H1 (cell line): ENCODE results near the gene AKTIP. TPM values are rescaled to one million over a fixed set of nuclear protein-coding genes. Genes with fewer than 3 reads are reported as not detected.

ENCODE experiments used
- CTCF ChIA-PET: fragments of 300-600 bp; sonication (Branson Sonifier 250); formaldehyde crosslinking; loops from one replicate; lab custom pipeline; 2021; ENCODE audit not compliant: partially characterized antibody; lab: Charles Lee
- POLR2A ChIA-PET: fragments of 300-600 bp; sonication (Branson Sonifier 250); formaldehyde crosslinking; loops from one replicate; lab custom pipeline; 2021; ENCODE audit warnings: inconsistent platforms; ENCODE audit not compliant: partially characterized antibody; lab: Charles Lee
- DNase-seq, 2 experiments: peaks; one replicate each; pipeline versions ENCODE4 v3.0.0 to v3.0.0-alpha.2; 2010 to 2022; ENCODE audit warnings: low spot score in 2 of 2, low read depth in 1 of 2, mixed read lengths in 1 of 2
- FAIRE-seq: peaks from 2 replicates; lab custom pipeline; 2011; peaks lifted over from hg19 to GRCh38; lab: Jason Lieb, UNC
- H2AFZ ChIP-seq: 2 replicates; pipeline ENCODE4 v1.8.1; 2012; ENCODE audit warnings: low read length, inconsistent platforms
- H2AK5ac ChIP-seq: 2 replicates; pipeline ENCODE4 v1.6.1; 2013; ENCODE audit warnings: low read depth, low read length
- H2BK120ac ChIP-seq: replicated peaks from 2 replicates; pipeline ENCODE3; 2013; ENCODE audit warnings: low read depth, low read length, inconsistent platforms
- H2BK12ac ChIP-seq: 2 replicates; pipeline ENCODE4 v1.6.1; 2013; ENCODE audit warnings: low read depth, low read length
- H2BK15ac ChIP-seq: 2 replicates; pipeline ENCODE4 v1.6.1; 2013; ENCODE audit warnings: low read length
- H2BK20ac ChIP-seq: 2 replicates; pipeline ENCODE4 v1.6.1; 2013; ENCODE audit warnings: low read length
- H2BK5ac ChIP-seq: 2 replicates; pipeline ENCODE4 v1.6.1; 2013; ENCODE audit warnings: low read depth, low read length
- H3K14ac ChIP-seq: 2 replicates; pipeline ENCODE4 v1.6.1; 2013; ENCODE audit warnings: inconsistent platforms; ENCODE audit not compliant: insufficient read length
- H3K18ac ChIP-seq: 2 replicates; pipeline ENCODE4 v1.6.1; 2013; ENCODE audit warnings: low read length; ENCODE audit errors: extremely low read depth
- H3K23ac ChIP-seq: 2 replicates; pipeline ENCODE4 v1.6.1; 2013; ENCODE audit warnings: inconsistent platforms; ENCODE audit not compliant: insufficient read length
- H3K23me2 ChIP-seq: 2 replicates; pipeline ENCODE4 v1.6.1; 2013; ENCODE audit warnings: low read depth, low read length
- H3K27ac ChIP-seq: 2 replicates; pipeline ENCODE4 v1.6.1; 2011; ENCODE audit warnings: low read depth, low read length, inconsistent platforms
- H3K27me3 ChIP-seq, 4 experiments: replicated peaks in 1 of 4; 1 replicate in 1 of 4; 2 replicates in 3 of 4; pipeline versions ENCODE4 v1.6.1 to v1.8.1; 2011 to 2013; ENCODE audit warnings: low read length in 3 of 4, mild to moderate bottlenecking in 3 of 4, inconsistent platforms in 2 of 4, mixed read lengths in 2 of 4, moderate library complexity in 1 of 4; ENCODE audit not compliant: control insufficient read depth in 3 of 4, insufficient read depth in 3 of 4; ENCODE audit errors: extremely low read depth in 1 of 4
- H3K36me3 ChIP-seq, 4 experiments: 2 replicates each; pipeline versions ENCODE4 v1.6.1 to v1.8.1; 2011 to 2013; ENCODE audit warnings: mild to moderate bottlenecking in 4 of 4, low read length in 3 of 4, moderate library complexity in 2 of 4, control low read depth in 1 of 4, inconsistent platforms in 1 of 4; ENCODE audit not compliant: insufficient read depth in 4 of 4, control insufficient read depth in 2 of 4
- H3K4ac ChIP-seq: replicated peaks from 2 replicates; pipeline ENCODE3; 2013; ENCODE audit warnings: low read length, low read depth, mixed read lengths, inconsistent platforms; ENCODE audit not compliant: insufficient read length
- H3K4me1 ChIP-seq, 4 experiments: replicated peaks in 1 of 4; 1 replicate in 1 of 4; 2 replicates in 3 of 4; pipeline versions ENCODE4 v1.6.1 to v1.8.1; 2011 to 2013; ENCODE audit warnings: low read length in 3 of 4, inconsistent platforms in 2 of 4, mixed read lengths in 1 of 4; ENCODE audit not compliant: insufficient read depth in 4 of 4, control insufficient read depth in 3 of 4
- H3K4me2 ChIP-seq, 2 experiments: 2 replicates each; pipeline versions ENCODE4 v1.6.1 to v1.8.1; 2011 to 2013; ENCODE audit warnings: low read depth in 2 of 2, low read length in 2 of 2, control low read depth in 1 of 2, inconsistent platforms in 1 of 2, mild to moderate bottlenecking in 1 of 2; ENCODE audit not compliant: insufficient read depth in 1 of 2
- H3K4me3 ChIP-seq, 4 experiments: fragments of 200-600, 300-600 bp in 1 of 4; sonication (generic), shearing (Covaris generic), sonication (Bioruptor Twin) in 1 of 4; 2 replicates each; pipeline versions ENCODE4 v1.5.1 to v1.8.1; 2011 to 2016; ENCODE audit warnings: low read length in 4 of 4, low read depth in 3 of 4, control low read depth in 2 of 4, inconsistent platforms in 2 of 4, mild to moderate bottlenecking in 2 of 4, mixed read lengths in 1 of 4, moderate library complexity in 1 of 4; ENCODE audit not compliant: insufficient read depth in 2 of 4; ENCODE audit errors: extremely low read depth in 1 of 4
- H3K56ac ChIP-seq: replicated peaks from 2 replicates; pipeline ENCODE3; 2013; ENCODE audit warnings: low read depth, mild to moderate bottlenecking, mixed read lengths, low read length, inconsistent platforms; ENCODE audit not compliant: insufficient read length
- H3K79me1 ChIP-seq: 2 replicates; pipeline ENCODE4 v1.6.1; 2013; ENCODE audit warnings: low read depth, low read length, control low read depth
- H3K79me2 ChIP-seq, 2 experiments: 2 replicates each; pipeline versions ENCODE4 v1.6.1 to v1.8.1; 2012 to 2013; ENCODE audit warnings: low read length in 2 of 2, mild to moderate bottlenecking in 2 of 2, inconsistent platforms in 1 of 2; ENCODE audit not compliant: insufficient read depth in 2 of 2, control insufficient read depth in 1 of 2
- H3K9ac ChIP-seq, 4 experiments: replicated peaks in 1 of 4; 1 replicate in 1 of 4; 2 replicates in 3 of 4; pipeline versions ENCODE4 v1.6.1 to v1.8.1; 2011 to 2013; ENCODE audit warnings: low read depth in 3 of 4, low read length in 3 of 4, control low read depth in 2 of 4, mild to moderate bottlenecking in 2 of 4, moderate library complexity in 2 of 4, inconsistent platforms in 1 of 4; ENCODE audit errors: extremely low read depth in 1 of 4
- H3K9me3 ChIP-seq, 2 experiments: 2 replicates each; pipeline versions ENCODE4 v1.6.1 to v1.8.1; 2012 to 2013; ENCODE audit warnings: mild to moderate bottlenecking in 2 of 2, moderate library complexity in 2 of 2, control low read depth in 1 of 2, inconsistent platforms in 1 of 2, low read depth in 1 of 2, low read length in 1 of 2, mixed read lengths in 1 of 2; ENCODE audit not compliant: insufficient read depth in 2 of 2
- H4K20me1 ChIP-seq, 2 experiments: replicated peaks in 1 of 2; 2 replicates each; pipeline versions ENCODE3 to v1.8.1; 2011 to 2013; ENCODE audit warnings: inconsistent platforms in 2 of 2, low read length in 2 of 2, mild to moderate bottlenecking in 1 of 2; ENCODE audit not compliant: insufficient read depth in 2 of 2, control insufficient read depth in 1 of 2
- H4K5ac ChIP-seq: 2 replicates; pipeline ENCODE4 v1.6.1; 2013; ENCODE audit warnings: low read length, low read depth, mixed read lengths, inconsistent platforms; ENCODE audit not compliant: insufficient read length
- H4K8ac ChIP-seq: 2 replicates; pipeline ENCODE4 v1.8.0; 2013; ENCODE audit warnings: mild to moderate bottlenecking, moderate library complexity, low read length, inconsistent platforms; ENCODE audit not compliant: insufficient read depth; ENCODE audit errors: extremely low read depth
- H4K91ac ChIP-seq: replicated peaks from 2 replicates; pipeline ENCODE3; 2013; ENCODE audit warnings: low read length, mixed read lengths, inconsistent platforms; ENCODE audit not compliant: insufficient read length
- BACH1 ChIP-seq: IDR thresholded peaks from 2 replicates; pipeline ENCODE4 v1.6.1; 2012; ENCODE audit warnings: low read length, improper control_type of control experiment
- CBX8 ChIP-seq: fragments of 300-800, 300-1000 bp; sonication (generic); IDR thresholded peaks from 2 replicates; pipeline ENCODE4 v1.7.1; 2016; ENCODE audit warnings: low read depth, low read length, borderline replicate concordance
- EP300 ChIP-seq, 2 experiments: IDR thresholded peaks; 1 replicate in 1 of 2; 2 replicates in 1 of 2; pipeline ENCODE4 v1.6.1; 2011 to 2012; ENCODE audit warnings: low read depth in 2 of 2, low read length in 2 of 2, mild to moderate bottlenecking in 2 of 2, borderline replicate concordance in 1 of 2, inconsistent platforms in 1 of 2, moderate library complexity in 1 of 2
- KDM1A ChIP-seq: fragments of 200-600, 300-600 bp; sonication (generic); IDR thresholded peaks from 2 replicates; pipeline ENCODE4 v1.7.1; 2016; ENCODE audit warnings: mild to moderate bottlenecking, low read length, borderline replicate concordance
- NANOG ChIP-seq: IDR thresholded peaks from 2 replicates; pipeline ENCODE4 v1.6.1; 2011; ENCODE audit warnings: low read length, low read depth, mild to moderate bottlenecking, inconsistent platforms; ENCODE audit not compliant: insufficient read depth, poor library complexity, severe bottlenecking
- RBBP5 ChIP-seq: IDR thresholded peaks from 2 replicates; pipeline ENCODE4 v1.7.1; 2012; ENCODE audit warnings: low read depth, mild to moderate bottlenecking, inconsistent platforms, low read length, moderate library complexity, borderline replicate concordance
- SRF ChIP-seq: IDR thresholded peaks from 2 replicates; pipeline ENCODE4 v1.6.1; 2011; ENCODE audit warnings: mild to moderate bottlenecking, low read depth, low read length, moderate library complexity
- TEAD4 ChIP-seq: IDR thresholded peaks from 2 replicates; pipeline ENCODE4 v1.6.1; 2012; ENCODE audit warnings: low read depth, low read length, inconsistent platforms, mixed read lengths
- WGBS, 2 experiments: shearing (Covaris generic) in 1 of 2; methylation state at CpG; one replicate each; pipeline versions ENCODE4 v1.1.6 to v1.1.7; 2013 to 2015; ENCODE audit warnings: low lambda C conversion rate in 2 of 2, mixed read lengths in 2 of 2, inconsistent platforms in 1 of 2, low coverage in 1 of 2, missing lambda C conversion rate in 1 of 2; ENCODE audit not compliant: insufficient replicate concordance in 2 of 2, insufficient coverage in 1 of 2, insufficient read length in 1 of 2; ENCODE audit errors: extremely low coverage in 1 of 2, missing lambda C conversion rate in 1 of 2; 5-methylcytosine and 5-hydroxymethylcytosine counted together
- polyA plus RNA-seq, 7 experiments: library from polyadenylated mRNA; depleted of rRNA in 3 of 7; stranded (reverse) in 5 of 7; unstranded in 2 of 7; fragments of >200 nt in 5 of 7; fragments of 200-250 nt in 2 of 7; gene quantifications; 1 replicate in 5 of 7; 2 replicates in 1 of 7; 4 replicates in 1 of 7; pipeline versions ENCODE4 v1.2.1 to v1.2.3, GENCODE V29; 2011 to 2013; ENCODE audit warnings: missing spikeins in 2 of 7, mixed read lengths in 2 of 7
- total RNA-seq: library from RNA; stranded (reverse); fragmentation: NEBNext Ultra II Directional; extraction: Animal tissue kit (Norgen Biotek cat#: 25700); gene quantifications from 2 replicates; pipeline ENCODE4 v1.2.1, GENCODE V29; 2021
- TF ChIP-seq, protein P1 (sequence below): IDR thresholded peaks from 2 replicates; pipeline ENCODE4 v1.6.1; 2012; ENCODE audit warnings: low read length, inconsistent platforms

AKTIP gene
- total and polyA plus RNA-seq, 2 of the 8 experiments (the other 6 are each of a cell fraction or from before 2014, with no cell fraction given) = 15.0 to 15.6 TPM

GRCh38 chr16:53480394-53480793, 22.6 kb downstream of the AKTIP start:
- TF ChIP-seq BACH1 (no peak), RBBP5 (no peak), KDM1A (no peak), SRF (no peak), CBX8 (no peak), EP300 (IDR thresholded peaks at IDR 0.05; ENCODE audit: borderline replicate concordance in 1 of 2, low read depth in 2 of 2, low read length in 2 of 2) (no peak), TEAD4 (no peak), NANOG (no peak)
- TF ChIP-seq, protein P1, sequence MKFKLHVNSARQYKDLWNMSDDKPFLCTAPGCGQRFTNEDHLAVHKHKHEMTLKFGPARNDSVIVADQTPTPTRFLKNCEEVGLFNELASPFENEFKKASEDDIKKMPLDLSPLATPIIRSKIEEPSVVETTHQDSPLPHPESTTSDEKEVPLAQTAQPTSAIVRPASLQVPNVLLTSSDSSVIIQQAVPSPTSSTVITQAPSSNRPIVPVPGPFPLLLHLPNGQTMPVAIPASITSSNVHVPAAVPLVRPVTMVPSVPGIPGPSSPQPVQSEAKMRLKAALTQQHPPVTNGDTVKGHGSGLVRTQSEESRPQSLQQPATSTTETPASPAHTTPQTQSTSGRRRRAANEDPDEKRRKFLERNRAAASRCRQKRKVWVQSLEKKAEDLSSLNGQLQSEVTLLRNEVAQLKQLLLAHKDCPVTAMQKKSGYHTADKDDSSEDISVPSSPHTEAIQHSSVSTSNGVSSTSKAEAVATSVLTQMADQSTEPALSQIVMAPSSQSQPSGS = no peak
- Histone ChIP-seq H3K18ac (no peak overlapping the region), H3K79me2 (no peaks in the 10 kb centered on the region), H2BK12ac (no peak overlapping the region), H4K5ac (no peak overlapping the region), H3K9me3 (no peaks in the 10 kb centered on the region), H4K91ac (no peak overlapping the region), H3K79me1 (no peaks in the 10 kb centered on the region), H3K4me1 (no peaks in the 10 kb centered on the region), H3K27ac (no peak overlapping the region), H2BK20ac (no peak overlapping the region), H3K36me3 (peaks cover 12 to 45% (median 26%) of the 10 kb centered on the region in 4 experiments), H3K23ac (no peak overlapping the region), H2BK15ac (no peak overlapping the region), H3K23me2 (no peaks in the 10 kb centered on the region), H3K4me3 (no peak overlapping the region), H3K27me3 (no peaks in the 10 kb centered on the region), H3K9ac (no peak overlapping the region), H2AK5ac (no peak overlapping the region), H2AFZ (no peak overlapping the region), H3K4me2 (no peak overlapping the region), H4K20me1 (peaks cover 0 to 1% of the 10 kb centered on the region in 2 experiments), H3K56ac (no peak overlapping the region), H2BK5ac (no peak overlapping the region), H3K4ac (no peak overlapping the region), H4K8ac (no peak overlapping the region), H3K14ac (no peak overlapping the region), H2BK120ac (no peak overlapping the region)
- ChIA-PET POLR2A (no interaction called here), CTCF (interaction anchor here (0.9 kb wide), 1 partner anchor 34 kb away, joined by 3 read pairs; no protein-coding TSS in a partner anchor)
- no peak for FAIRE-seq
- no peak for DNase-seq
- 86% methylated on average over 1 of the region's 1 CpG; no CpG with 5 or more reads in 1 of the 2 experiments for WGBS, 2 experiments
